Heart left ventricle (tissue), 16 donors: ENCODE data around the gene JAG1. TPM values are rescaled to one million over a fixed set of nuclear protein-coding genes. Genes with fewer than 3 reads are reported as not detected.

Source experiments
- ATAC-seq, 4 donors: fragments of 200-7000 bp; cut with Tn5 transposase; one replicate each; pipeline ENCODE4 v1.9.1; 2020 to 2022; ENCODE audit warnings: moderate library complexity in 4 of 4, mild to moderate bottlenecking in 3 of 4, moderate number of reproducible peaks in 1 of 4
- DNase-seq, 5 donors: peaks; one replicate each; pipeline ENCODE4 v3.0.0-alpha.2; 2020
- H3K27ac ChIP-seq, 12 donors: fragments of 200-600 bp; sonication (generic) in 4 of 12; one replicate each; pipeline versions ENCODE4 v1.5.0 to v1.8.0; 2016 to 2022; ENCODE audit warnings: mild to moderate bottlenecking in 2 of 12
- H3K27me3 ChIP-seq, 9 donors: fragments of 200-600 bp; sonication (generic) in 2 of 9; one replicate each; pipeline versions ENCODE4 v1.5.1 to v1.8.0; 2016 to 2022; ENCODE audit warnings: mild to moderate bottlenecking in 3 of 9
- H3K36me3 ChIP-seq, 9 donors: fragments of 200-600 bp; sonication (generic) in 2 of 9; one replicate each; pipeline versions ENCODE4 v1.5.0 to v1.8.0; 2018 to 2022; ENCODE audit warnings: mild to moderate bottlenecking in 2 of 9
- H3K4me1 ChIP-seq, 12 donors: fragments of 200-600 bp; sonication (generic) in 4 of 12; one replicate each; pipeline versions ENCODE4 v1.5.0 to v1.8.0; 2016 to 2022; ENCODE audit warnings: mild to moderate bottlenecking in 3 of 12
- H3K4me3 ChIP-seq, 12 donors: fragments of 200-600 bp; sonication (generic) in 4 of 12; one replicate each; pipeline versions ENCODE4 v1.5.0 to v1.8.0; 2017 to 2022; ENCODE audit warnings: mild to moderate bottlenecking in 9 of 12, moderate library complexity in 4 of 12
- H3K9me3 ChIP-seq, 12 donors: fragments of 200-600 bp; sonication (generic) in 4 of 12; one replicate each; pipeline versions ENCODE4 v1.5.0 to v1.8.0; 2016 to 2022; ENCODE audit warnings: mild to moderate bottlenecking in 1 of 12
- POLR2A ChIP-seq, 2 donors: fragments of 450-650 bp; IDR thresholded peaks; one replicate each; pipeline ENCODE4 v1.6.1; 2017; ENCODE audit warnings: antibody characterized with exemption in 2 of 2, mild to moderate bottlenecking in 2 of 2, moderate library complexity in 2 of 2
- WGBS, 4 donors: extraction: QIAGEN DNeasy Blood & Tissue Kit in 2 of 4; methylation state at CpG; one replicate each; pipeline versions ENCODE4 v1.1.5 to v1.1.7; 2013 to 2018; 5-methylcytosine and 5-hydroxymethylcytosine counted together
- intact Hi-C, 10 donors: fragments of 100-400 bp; cut with DNase I; formaldehyde crosslinking; loops; one replicate each; pipeline versions ENCODE4 v1.11.1 to v1.14.2; 2022
- polyA plus RNA-seq, 2 donors: library from polyadenylated mRNA; stranded (reverse); fragments of 200-250 nt; gene quantifications; one replicate each; pipeline ENCODE4 v1.2.3, GENCODE V29; 2013
- total RNA-seq, 9 donors: library from RNA; depleted of rRNA in 2 of 9; stranded (reverse); fragments of >200 nt in 2 of 9; fragmentation: NEBNext Ultra II Directional in 3 of 9; extraction: Animal tissue kit (Norgen Biotek cat#: 25700) in 3 of 9; gene quantifications; one replicate each; pipeline versions ENCODE4 v1.1.0 to v1.2.4, GENCODE V29; 2016 to 2023
- TF ChIP-seq, protein P1 (sequence below), 12 donors: fragments of 200-600 bp; sonication (generic) in 4 of 12; IDR thresholded peaks; one replicate each; pipeline versions ENCODE4 v1.5.0 to v1.8.0; 2018 to 2022; ENCODE audit warnings: antibody characterized with exemption in 12 of 12, mild to moderate bottlenecking in 5 of 12
- donor health status: ischemic (EF 13 %, LVEDD 7.1; RV severe dilation, severe dysfunction).
- donor health status: healthy with polysubstance abuse.
- donor health status: DM: no; HTN: yes; CAD: no.
- donor health status: DM: no; HTN: no; CAD: no.
- donor health status: ischemic (EF 25% LVEDD 6.9; RV normal size, moderate dysfunction).
- donor health status: ischemic (EF 25% LVEDD 5.7; RV mildly dilated, moderate dysfunction).
- donor health status: healthy.
- donor health status: DM: yes; HTN: yes; CAD: no.
- donor health status: ischemic (EF 35%, LVEDD 5.7; RV mildly dilated, moderate dysfunction).
- donor health status: nonischemic (EF 11% LVEDD 7.7; RV severe dilation, severe dysfunction).
- donor health status: DM: yes; HTN: yes; CAD: no.
- donor health status: PGD.
- donor health status: ischemic (EF 29% LVEDD 5.4; RV normal size, mild dysfunction).
- donor health status: nonischemic (EF 23%, LVEDD 6.1; RV moderate dilation, normal function).

JAG1 gene
- total and polyA plus RNA-seq, 11 donors, result 12.5 to 42.6 (median 24.9) TPM

DNA sequence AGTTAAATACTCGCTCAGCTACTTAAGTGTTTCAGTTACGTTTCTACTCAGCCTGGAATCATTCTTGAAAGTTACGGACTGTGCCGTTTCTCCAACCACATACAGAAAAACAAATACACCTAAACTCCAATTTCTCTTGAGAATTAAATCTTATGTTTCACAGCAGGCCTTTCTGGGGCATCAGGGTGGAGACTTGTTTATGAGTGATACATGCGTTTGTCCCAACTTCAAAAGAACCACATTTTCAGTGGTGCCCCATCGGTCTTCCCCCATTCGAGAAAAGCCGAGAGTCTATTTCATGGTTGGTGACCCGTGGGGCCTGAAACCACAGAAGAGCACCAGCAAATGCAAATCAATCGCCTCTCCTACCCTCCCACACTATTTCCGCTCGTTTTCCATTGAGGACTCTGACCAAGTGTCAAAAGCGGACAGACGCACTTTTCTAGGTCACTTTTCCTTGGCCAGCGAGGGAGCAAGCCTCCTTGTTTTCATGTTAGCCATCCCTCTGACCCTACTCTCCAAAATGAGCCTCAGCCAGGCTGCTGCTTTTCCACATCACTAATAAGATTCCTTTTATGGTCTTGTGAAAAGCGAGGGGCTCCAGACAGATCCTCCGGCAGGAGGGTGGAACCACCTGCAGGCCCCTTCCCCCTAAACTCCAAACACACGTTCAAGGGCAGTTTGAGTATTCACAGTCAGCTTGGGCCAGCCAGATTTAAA lies 3.1 kb downstream of the JAG1 start:
- peaks cover 7 to 62% (median 46%) of the 10 kb centered on the region in 12 donors for H3K4me1 ChIP-seq
- intact Hi-C loops, result loop anchor here (2.0 to 10.0 kb wide), 24 partner anchors 58 to 874 kb away; no protein-coding TSS in a partner anchor
- 36 to 52% (median 44%) methylated on average over 18 of the region's 18 CpGs for WGBS, 4 donors

DNA sequence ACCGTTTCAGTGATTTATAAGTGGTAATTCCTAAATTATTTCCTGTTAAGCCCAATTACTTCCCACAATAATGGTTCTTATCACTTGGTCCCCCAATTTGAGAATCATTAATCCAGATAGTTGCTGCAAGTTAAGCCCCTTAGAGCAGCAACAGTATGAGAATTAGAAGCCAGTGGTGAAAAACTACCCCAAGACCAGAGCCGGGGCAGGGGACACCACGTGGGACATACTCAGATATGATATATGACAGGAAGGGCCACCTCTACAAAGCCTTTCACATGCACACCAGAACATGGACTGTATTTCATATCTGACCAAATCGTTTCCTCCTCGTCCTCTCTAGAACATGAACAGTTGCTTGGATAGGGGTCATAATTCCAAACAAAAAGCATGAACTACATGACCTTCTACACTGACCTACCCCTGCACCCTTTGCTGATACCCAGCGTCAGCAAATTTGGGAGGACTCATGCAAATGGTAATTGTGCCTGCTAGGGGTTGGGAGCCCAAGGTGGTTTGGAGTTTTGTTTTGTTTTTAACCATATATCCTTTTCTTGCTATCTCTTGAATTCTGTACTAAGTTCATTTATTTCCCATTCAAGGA lies 3.9 kb downstream of the JAG1 start:
- peak overlapping the region in 9 of 12 donors; percentile 95 to 99 (median 99) for H3K27ac ChIP-seq
- 32 to 60% (median 35%) methylated on average over 6 of the region's 6 CpGs for WGBS, 4 donors
- no peak for DNase-seq
- intact Hi-C loops, result loop anchor here (2.0 to 10.0 kb wide), 25 partner anchors 58 to 875 kb away; no protein-coding TSS in a partner anchor
- no peak for TF ChIP-seq POLR2A (IDR thresholded peaks at IDR 0.05)
- TF ChIP-seq, protein P1, sequence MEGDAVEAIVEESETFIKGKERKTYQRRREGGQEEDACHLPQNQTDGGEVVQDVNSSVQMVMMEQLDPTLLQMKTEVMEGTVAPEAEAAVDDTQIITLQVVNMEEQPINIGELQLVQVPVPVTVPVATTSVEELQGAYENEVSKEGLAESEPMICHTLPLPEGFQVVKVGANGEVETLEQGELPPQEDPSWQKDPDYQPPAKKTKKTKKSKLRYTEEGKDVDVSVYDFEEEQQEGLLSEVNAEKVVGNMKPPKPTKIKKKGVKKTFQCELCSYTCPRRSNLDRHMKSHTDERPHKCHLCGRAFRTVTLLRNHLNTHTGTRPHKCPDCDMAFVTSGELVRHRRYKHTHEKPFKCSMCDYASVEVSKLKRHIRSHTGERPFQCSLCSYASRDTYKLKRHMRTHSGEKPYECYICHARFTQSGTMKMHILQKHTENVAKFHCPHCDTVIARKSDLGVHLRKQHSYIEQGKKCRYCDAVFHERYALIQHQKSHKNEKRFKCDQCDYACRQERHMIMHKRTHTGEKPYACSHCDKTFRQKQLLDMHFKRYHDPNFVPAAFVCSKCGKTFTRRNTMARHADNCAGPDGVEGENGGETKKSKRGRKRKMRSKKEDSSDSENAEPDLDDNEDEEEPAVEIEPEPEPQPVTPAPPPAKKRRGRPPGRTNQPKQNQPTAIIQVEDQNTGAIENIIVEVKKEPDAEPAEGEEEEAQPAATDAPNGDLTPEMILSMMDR (IDR thresholded peaks at IDR 0.05), result no peak
- peaks cover 0 to 53% (median 25%) of the 10 kb centered on the region in 9 donors for H3K36me3 ChIP-seq
- H3K9me3 ChIP-seq, result no peaks in the 10 kb centered on the region
- peak overlapping the region in 11 of 12 donors; percentile 23 to 98 (median 94) for H3K4me3 ChIP-seq
- no peaks in the 10 kb centered on the region for H3K27me3 ChIP-seq
- peaks cover 7 to 62% (median 50%) of the 10 kb centered on the region in 12 donors for H3K4me1 ChIP-seq
- ATAC-seq, result no peak

More for the DNA sequence above, 3.1 kb downstream of the JAG1 start:
- ATAC-seq, result no peak
- DNase-seq, result peak in 2 of 5 donors; percentile 48 to 51
- Histone ChIP-seq H3K27ac (peak overlapping the region; percentile 91 to 99 (median 98)), H3K4me3 (peak overlapping the region; percentile 73 to 98 (median 91)), H3K9me3 (no peaks in the 10 kb centered on the region), H3K27me3 (no peaks in the 10 kb centered on the region), H3K36me3 (peaks cover 0 to 48% (median 19%) of the 10 kb centered on the region in 9 donors)
- TF ChIP-seq POLR2A (IDR thresholded peaks at IDR 0.05), result no peak
- TF ChIP-seq, protein P1 (IDR thresholded peaks at IDR 0.05), result no peak

DNA sequence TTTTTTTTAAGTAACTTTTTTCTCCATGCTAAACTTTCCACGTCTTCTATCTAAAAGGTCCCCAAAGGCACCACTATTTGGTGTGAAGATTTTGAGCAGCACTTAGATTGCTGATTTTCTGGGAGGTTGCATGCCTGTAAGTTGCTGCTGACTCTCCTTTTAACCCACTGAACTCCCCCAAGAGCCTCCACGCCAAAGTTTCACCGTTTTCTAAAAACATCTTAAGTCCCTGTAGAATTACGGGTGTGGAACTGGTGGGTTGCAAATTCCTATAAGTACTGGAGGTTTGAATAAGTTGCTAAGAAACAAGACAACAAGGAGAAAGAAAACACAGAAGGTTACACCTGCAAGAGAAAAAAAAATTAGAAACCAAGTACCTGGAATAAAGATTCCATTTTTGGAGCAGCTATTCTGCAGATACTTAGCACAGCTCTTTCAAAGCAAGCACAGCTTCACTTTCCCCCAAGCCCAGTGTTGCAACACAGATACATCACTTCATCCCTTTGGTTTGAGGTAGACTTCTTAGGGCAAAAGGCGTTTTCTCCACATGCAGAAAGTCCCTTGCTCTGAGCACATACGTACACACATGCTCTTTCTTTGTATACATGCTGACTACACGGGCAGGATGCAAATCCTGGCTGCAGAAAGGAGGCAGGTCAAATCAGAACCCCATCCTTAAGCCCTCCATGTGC lies 5.0 kb downstream of the JAG1 start:
- 54 to 72% (median 63%) methylated on average over 7 of the region's 7 CpGs for WGBS, 4 donors
- Histone ChIP-seq H3K9me3 (no peaks in the 10 kb centered on the region), H3K27me3 (no peaks in the 10 kb centered on the region), H3K4me3 (peak overlapping the region in 9 of 12 donors; percentile 4 to 98 (median 94)), H3K27ac (peak overlapping the region in 7 of 12 donors; percentile 8 to 99 (median 25)), H3K36me3 (peaks cover 0 to 59% (median 27%) of the 10 kb centered on the region in 9 donors), H3K4me1 (peaks cover 10 to 68% (median 56%) of the 10 kb centered on the region in 12 donors)
- no peak for TF ChIP-seq POLR2A (IDR thresholded peaks at IDR 0.05)
- TF ChIP-seq, protein P1 (IDR thresholded peaks at IDR 0.05), result no peak
- intact Hi-C loops, result loop anchor here in 4 of 10 donors (10.0 kb wide), 3 partner anchors 194 to 876 kb away; no protein-coding TSS in a partner anchor
- DNase-seq (no peak), ATAC-seq (no peak)
